Retina (tissue), 1 donor: ENCODE measurements around the gene PTHLH.

ENCODE experiments used
- DNase-seq: peaks from one replicate; pipeline ENCODE4 v3.0.0-alpha.2; 2016

PTHLH gene

GRCh38 chr12:27973487-27973890 lies 956 bp upstream of the PTHLH start:
- peak; percentile 12 for DNase-seq

- no peak for DNase-seq
Measured at GRCh38 chr12:27971606-27972005, 927 bp downstream of the PTHLH start.

GRCh38 chr12:27971121-27971489 lies 1.4 kb downstream of the PTHLH start:
- DNase-seq = peak; percentile 57

- DNase-seq = peak; percentile 66
Measured at GRCh38 chr12:27970401-27971120, 2.0 kb downstream of the PTHLH start.

DNA sequence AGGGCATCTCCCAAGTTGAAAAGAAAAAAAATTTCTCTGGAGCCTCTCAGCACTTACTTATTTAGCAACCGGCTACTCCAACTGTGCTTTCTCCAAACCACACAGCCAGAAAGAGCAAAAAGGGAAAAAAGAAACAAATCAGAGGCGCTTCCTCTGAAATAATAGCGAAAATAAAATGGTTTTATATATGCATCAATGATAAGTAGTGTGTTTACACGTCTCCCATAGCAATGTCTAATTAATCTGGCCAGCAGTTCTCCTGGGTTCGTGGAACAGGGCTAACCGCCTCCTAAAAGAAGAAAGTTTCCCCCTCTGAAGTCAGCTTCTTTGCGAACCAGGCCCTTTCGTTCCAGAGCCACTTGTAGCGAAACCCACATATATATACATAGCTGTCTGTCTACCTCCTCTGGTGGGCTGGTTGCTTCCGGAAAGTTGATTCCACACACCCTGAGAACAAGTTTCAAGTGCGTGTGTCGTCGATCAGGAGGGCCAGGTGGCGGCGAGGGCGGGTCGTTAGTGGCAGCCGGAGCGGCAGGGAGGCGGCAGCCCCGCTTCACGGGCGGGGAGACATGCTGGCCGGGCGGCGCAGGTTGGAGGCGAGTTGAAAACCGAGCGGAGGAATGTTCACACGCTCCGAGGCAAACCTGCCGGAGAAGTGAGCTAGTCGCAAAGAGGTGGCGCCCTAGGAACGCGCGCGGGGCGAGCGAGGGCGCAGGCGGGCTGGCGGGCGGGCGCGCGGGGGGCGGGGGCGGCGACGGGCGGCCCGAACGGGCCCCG lies 2.7 kb downstream of the PTHLH start:
- peak; percentile 76 for DNase-seq

DNA sequence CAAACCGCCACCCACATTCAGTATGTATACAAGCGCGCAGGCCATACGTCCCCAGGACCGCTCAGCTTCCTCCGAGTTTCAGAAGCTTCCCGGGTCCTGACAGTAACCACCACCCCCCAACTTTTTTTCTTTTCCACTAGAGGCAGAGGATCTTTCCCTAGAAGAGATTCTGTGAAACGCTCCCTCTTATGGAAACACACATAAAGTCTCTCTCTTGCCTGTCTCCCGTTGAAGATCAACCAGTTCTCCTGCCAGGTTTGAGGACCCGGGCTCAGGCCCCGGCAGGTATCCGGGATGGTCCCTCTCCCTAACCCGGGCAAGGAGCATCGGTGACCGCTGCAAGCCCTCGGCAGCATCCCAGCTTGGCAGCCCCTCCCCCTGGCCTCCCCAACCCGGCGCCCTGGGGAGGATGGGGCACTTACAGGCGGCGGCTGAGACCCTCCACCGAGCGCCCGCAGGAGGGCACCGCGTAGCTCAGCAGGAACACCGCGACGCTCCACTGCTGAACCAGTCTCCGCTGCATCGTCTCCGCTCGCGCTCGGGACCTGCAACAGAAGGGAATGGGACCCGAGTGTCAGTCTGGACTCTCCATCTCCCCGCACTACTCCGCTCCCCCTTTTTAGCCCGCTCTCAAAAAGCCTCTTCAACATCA lies 3.4 kb downstream of the PTHLH start:
- peak; percentile 74 for DNase-seq

GRCh38 chr12:27967551-27968054 lies 4.9 kb downstream of the PTHLH start:
- no peak for DNase-seq

DNA sequence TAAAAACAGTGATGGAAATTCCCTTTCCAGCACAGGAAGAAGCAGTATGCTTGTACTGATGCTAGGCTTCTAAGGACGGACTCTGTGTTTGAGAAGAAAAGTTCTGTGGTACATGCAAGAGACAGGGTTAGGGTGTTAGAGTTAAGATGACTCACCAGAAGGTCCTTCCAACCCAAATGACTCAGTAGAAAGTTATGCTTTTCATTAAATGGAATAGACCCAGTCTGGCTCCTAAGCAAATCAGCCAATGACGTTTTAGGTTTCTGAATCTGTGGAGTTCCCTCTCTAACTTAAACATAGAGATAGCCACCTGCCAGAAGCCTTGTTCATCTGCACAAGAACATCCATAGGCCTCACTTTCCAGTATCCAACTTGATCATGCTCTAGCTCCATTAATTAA lies 5.7 kb downstream of the PTHLH start:
- no peak for DNase-seq

GRCh38 chr12:27965966-27966365 lies 6.6 kb downstream of the PTHLH start:
- DNase-seq = no peak

DNA sequence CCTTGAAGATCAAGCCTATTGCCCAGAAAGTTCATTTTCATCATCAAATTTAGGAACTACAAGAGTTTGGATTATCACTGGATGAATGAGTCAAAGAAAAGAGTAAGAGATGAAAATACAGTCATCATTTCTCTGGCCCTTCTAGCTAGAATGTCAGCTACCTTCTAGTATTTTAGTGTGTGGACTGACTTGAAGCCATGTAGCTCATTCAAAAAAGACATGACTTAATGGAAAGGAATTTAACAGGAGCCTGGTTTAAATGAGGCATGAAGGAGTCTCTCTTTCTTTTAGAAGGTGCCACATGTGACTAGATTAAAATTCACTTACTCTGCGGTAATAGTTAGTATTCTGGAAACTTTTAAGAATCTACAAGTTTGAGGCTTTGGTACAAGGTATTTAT lies 7.1 kb downstream of the PTHLH start:
- DNase-seq = no peak

DNA sequence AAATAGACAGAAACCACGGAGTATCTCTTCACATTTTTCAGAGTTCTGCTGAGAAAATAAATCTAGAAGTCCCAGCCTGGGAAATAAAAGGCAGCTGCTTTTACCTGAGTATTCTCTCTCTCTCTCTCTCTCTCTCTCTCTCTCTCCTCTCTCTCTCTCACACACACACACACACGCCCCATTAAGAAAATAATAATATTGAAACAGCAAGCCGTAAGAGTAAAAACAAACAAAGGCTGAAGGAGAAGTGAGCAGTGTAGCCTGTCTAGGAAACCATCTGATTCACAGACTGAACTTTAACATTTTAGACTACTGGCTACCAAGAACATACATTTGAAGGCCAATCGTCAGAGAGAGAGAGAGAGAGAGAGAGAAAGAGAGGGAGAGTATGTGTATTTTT lies 8.4 kb downstream of the PTHLH start:
- no peak for DNase-seq

DNA sequence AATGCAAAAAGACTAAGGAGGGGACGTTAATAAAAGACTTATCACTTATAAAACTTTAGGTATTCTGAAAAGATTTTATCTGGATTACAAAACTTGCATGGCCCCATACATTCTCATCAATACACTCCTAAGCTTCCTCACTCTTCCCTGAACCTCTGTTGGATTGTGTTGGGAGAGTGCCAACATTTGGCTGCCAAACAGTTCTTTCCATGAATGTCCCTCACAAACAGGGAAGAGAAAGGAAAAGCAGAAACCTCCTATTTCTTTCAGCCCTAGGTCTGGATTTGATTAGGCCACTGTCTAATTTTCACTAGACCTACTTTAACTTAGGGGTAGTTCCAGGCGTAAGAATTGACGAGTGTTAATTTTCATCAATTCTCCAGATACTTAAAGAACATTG lies 11.7 kb downstream of the PTHLH start:
- DNase-seq = no peak

DNA sequence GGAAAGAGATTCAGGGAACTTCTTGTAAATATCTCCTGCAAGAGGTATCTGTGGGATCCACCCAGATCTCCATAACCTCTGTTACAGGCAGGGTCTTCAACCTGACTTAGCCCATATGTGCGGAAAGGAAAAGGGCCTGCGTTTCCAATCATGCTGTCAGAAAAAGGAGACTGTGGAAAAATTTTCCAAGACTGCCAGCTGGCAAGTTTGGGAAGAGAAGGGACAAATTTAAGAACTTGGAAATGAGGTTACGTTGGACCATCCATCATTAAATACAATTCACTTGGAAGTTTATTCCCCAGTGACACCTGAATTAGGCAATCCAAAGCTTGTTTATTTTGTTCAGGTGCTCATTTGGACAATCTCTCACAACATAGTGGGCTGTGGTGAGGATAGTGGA lies 13.9 kb downstream of the PTHLH start:
- DNase-seq = no peak

DNA sequence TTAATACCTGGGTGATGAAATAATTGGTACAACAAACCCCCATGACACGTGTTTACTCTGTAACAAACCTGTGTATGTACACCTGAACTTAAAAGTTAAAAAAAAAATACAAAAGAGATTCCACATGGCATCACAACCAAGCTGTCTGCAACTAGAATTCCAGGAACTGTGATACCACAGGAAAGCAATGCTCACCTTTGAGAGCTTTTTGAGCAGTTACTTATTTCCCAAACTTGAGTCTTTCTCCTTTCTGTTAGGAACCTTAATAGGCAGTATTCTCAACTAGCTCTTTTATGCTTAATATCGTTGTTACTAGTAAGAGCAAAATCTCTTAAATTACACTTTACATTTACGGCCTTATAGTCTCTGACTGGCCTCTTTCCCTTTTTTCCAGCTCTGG lies 15.2 kb downstream of the PTHLH start:
- no peak for DNase-seq

GRCh38 chr12:27953817-27954216 lies 18.7 kb downstream of the PTHLH start:
- DNase-seq = no peak

GRCh38 chr12:27953348-27953747 lies 19.2 kb downstream of the PTHLH start:
- DNase-seq = no peak

DNA sequence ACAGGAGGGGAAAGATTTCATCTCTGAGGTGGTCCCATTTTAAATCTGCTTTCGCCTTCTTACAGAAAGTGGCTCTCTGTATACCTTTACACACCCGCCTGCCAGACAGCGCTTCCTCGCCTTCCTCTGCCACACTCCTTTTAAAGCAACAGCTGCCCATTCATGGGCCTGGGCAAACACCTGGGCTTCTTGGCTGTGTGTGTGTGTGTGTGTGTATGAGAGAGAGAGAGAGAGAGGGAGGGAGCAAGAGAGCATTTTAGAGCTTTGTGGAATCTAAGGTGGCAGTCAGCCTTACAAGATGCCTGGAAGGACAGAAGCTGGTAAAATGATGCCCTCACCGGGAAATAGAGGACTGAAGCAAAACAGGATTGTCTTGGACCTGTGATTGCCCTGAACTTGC lies 20.0 kb downstream of the PTHLH start:
- no peak for DNase-seq

DNA sequence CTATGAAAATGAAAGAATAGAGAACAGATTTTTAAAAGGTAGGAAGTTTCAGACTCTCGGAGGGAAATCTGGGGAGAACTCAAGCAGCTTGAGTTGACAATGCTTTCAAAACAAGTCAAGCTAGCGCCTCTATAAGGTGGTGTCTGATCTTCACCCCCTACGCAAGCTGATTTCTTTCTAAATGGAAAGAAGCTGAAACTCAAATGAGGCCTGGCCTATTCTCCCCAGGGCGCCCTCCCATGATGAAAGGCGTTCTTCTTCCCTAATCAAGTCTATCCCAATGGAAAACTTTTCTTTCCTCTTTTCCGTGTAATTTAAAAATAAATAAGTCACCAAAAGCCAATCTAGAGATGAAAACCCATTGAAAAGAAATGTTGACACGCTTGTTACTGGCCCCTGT lies 20.6 kb downstream of the PTHLH start:
- peak; percentile 20 for DNase-seq

GRCh38 chr12:27946421-27946820 lies 26.1 kb downstream of the PTHLH start:
- no peak for DNase-seq

- DNase-seq = peak; percentile 54
Measured at GRCh38 chr12:27940756-27941402, 31.7 kb downstream of the PTHLH start.

DNA sequence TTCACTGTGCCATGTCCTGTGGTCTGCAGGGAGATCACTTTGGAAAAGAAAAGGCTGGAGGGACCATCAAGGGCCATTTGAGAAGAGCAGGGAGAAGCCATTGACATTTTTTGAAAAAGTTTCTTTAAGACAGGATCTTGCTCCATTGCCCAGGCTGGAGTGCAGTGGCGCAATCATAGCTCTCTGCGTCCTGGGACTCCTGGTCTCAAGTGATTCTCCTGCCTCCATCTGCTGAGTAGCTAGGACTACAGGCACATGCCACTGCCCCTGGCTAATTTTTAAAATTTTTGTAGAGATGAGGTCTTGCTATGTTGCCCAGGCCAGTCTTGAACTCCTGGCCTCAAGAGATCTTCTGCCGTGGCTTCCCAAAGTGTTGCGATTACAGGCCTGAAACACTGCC lies 32.3 kb downstream of the PTHLH start:
- no peak for DNase-seq

GRCh38 chr12:27937768-27938167 lies 34.8 kb downstream of the PTHLH start:
- DNase-seq = no peak

DNA sequence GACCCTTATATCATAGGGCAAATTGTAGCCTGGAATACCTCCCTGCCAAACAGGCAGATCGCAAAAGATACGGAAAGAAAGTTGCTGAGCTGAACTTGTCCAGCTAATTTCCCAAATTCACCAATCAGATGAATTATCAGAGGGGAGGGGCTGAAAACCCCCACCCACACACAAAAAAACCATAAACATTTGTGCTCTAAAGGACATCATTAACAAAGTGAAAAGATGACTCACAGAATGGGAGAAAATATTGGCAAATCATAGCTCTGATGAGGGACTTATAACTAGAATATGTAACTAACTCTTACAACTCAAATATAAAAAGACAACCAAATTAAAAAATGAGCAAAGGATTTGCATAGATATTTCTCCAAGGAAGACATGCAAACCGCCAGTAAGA lies 36.3 kb downstream of the PTHLH start:
- DNase-seq = no peak
